Fibroblast of lung (primary cell): ENCODE data around the gene GRM8. TPM values are rescaled to one million over a fixed set of nuclear protein-coding genes. Genes with fewer than 3 reads are reported as not detected.

Experiments
- DNase-seq, 2 donors: peaks; one replicate each; pipeline versions ENCODE4 v3.0.0 to v3.0.0-alpha.2; 2010; ENCODE audit warnings: low read depth in 2 of 2
- H2AFZ ChIP-seq: 2 replicates; pipeline ENCODE4 v1.5.1; 2012; ENCODE audit warnings: low read length, control low read depth, inconsistent platforms
- H3K27ac ChIP-seq: 2 replicates; pipeline ENCODE4 v1.5.1; 2011; ENCODE audit warnings: low read length, control low read depth; ENCODE audit not compliant: insufficient read depth
- H3K27me3 ChIP-seq: 2 replicates; pipeline ENCODE4 v1.5.1; 2011; ENCODE audit warnings: mild to moderate bottlenecking, low read length; ENCODE audit not compliant: control insufficient read depth, insufficient read depth
- H3K36me3 ChIP-seq: 2 replicates; pipeline ENCODE4 v1.5.1; 2011; ENCODE audit warnings: low read length; ENCODE audit not compliant: control insufficient read depth, insufficient read depth
- H3K4me1 ChIP-seq: 2 replicates; pipeline ENCODE4 v1.5.1; 2011; ENCODE audit warnings: low read length; ENCODE audit not compliant: control insufficient read depth, insufficient read depth; ENCODE audit errors: extremely low read depth
- H3K4me2 ChIP-seq: 2 replicates; pipeline ENCODE4 v1.5.1; 2011; ENCODE audit warnings: low read length, control low read depth; ENCODE audit not compliant: insufficient read depth; ENCODE audit errors: extremely low read depth
- H3K4me3 ChIP-seq, 4 experiments: fragments of 200-600 bp in 1 of 4; sonication (generic) in 1 of 4; replicated peaks in 1 of 4; 2 replicates each; pipeline ENCODE4 v1.5.1; 2011 to 2016; ENCODE audit warnings: low read length in 4 of 4, low read depth in 3 of 4, mild to moderate bottlenecking in 3 of 4, control low read depth in 2 of 4, inconsistent platforms in 1 of 4, mixed read lengths in 1 of 4; ENCODE audit not compliant: insufficient read depth in 1 of 4; ENCODE audit errors: control extremely low read depth in 1 of 4
- H3K79me2 ChIP-seq: 2 replicates; pipeline ENCODE4 v1.5.1; 2012; ENCODE audit warnings: mild to moderate bottlenecking, low read length, inconsistent platforms; ENCODE audit not compliant: control insufficient read depth, insufficient read depth
- H3K9ac ChIP-seq: 2 replicates; pipeline ENCODE4 v1.5.1; 2011; ENCODE audit warnings: mild to moderate bottlenecking, low read length, control low read depth; ENCODE audit not compliant: insufficient read depth
- H3K9me3 ChIP-seq: 2 replicates; pipeline ENCODE4 v1.5.1; 2012; ENCODE audit warnings: low read depth, low read length; ENCODE audit not compliant: control insufficient read depth, insufficient read depth
- H4K20me1 ChIP-seq: 2 replicates; pipeline ENCODE4 v1.5.1; 2011; ENCODE audit warnings: low read length; ENCODE audit not compliant: control insufficient read depth, insufficient read depth; ENCODE audit errors: extremely low read depth
- CTCF ChIP-seq, 2 donors: IDR thresholded peaks in 1 of 2; conservative IDR thresholded peaks in 1 of 2; 1 replicate in 1 of 2; 2 replicates in 1 of 2; pipeline ENCODE4 v1.5.1; 2011 to 2012; ENCODE audit warnings: low read length in 2 of 2, control low read depth in 1 of 2, inconsistent platforms in 1 of 2, low read depth in 1 of 2, mild to moderate bottlenecking in 1 of 2
- EZH2 ChIP-seq: IDR thresholded peaks from 2 replicates; pipeline ENCODE4 v1.5.1; 2012; ENCODE audit warnings: low read length, control low read depth, mild to moderate bottlenecking; ENCODE audit errors: missing control alignments
- polyA plus RNA-seq, 2 donors: library from polyadenylated mRNA; depleted of rRNA in 1 of 2; stranded (reverse) in 1 of 2; unstranded in 1 of 2; fragments of >200 nt; gene quantifications; 2 replicates each; pipeline ENCODE4 v1.2.1, GENCODE V29; 2011 to 2012; ENCODE audit warnings: missing spikeins in 1 of 2
- total RNA-seq: library from RNA; depleted of rRNA; stranded (reverse); fragments of >200 nt; gene quantifications from 2 replicates; pipeline ENCODE4 v1.2.1, GENCODE V29; 2014

The GRM8 gene
- total and polyA plus RNA-seq, 2 donors (not counting 1 experiment from before 2014, with no cell fraction given): not detected

DNA sequence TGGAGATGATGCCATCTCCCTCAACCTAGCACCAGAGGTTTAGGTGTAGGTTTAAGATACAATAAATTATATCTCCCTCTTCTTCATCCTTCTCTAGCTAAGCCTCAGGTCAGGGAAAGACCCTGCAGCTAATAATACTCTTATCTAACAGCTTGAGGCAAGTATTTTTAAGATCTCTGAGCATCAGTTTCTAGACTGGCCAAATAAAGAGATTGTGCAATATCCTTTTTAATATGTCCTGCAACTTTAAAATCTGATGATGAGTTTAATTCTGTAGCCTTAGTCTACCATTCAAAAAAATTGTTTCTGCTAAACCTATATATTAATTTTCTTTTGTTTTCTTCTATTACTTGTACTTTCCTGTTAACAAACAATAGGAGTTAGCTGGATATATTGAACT lies 850.8 kb downstream of the GRM8 start:
- Histone ChIP-seq H2AFZ (no peak overlapping the region), H3K4me1 (no peaks in the 10 kb centered on the region), H4K20me1 (no peaks in the 10 kb centered on the region), H3K9me3 (no peaks in the 10 kb centered on the region), H3K79me2 (no peaks in the 10 kb centered on the region), H3K9ac (no peak overlapping the region), H3K4me2 (no peak overlapping the region), H3K27ac (no peak overlapping the region), H3K4me3 (no peak overlapping the region), H3K27me3 (no peaks in the 10 kb centered on the region), H3K36me3 (no peaks in the 10 kb centered on the region)
- TF ChIP-seq EZH2 (no peak), CTCF (conservative IDR thresholded peaks at IDR 0.05 in 1 of 2, IDR thresholded peaks at IDR 0.05 in 1 of 2; ENCODE audit: low read depth in 1 of 2, low read length in 2 of 2) (no peak)
- no peak for DNase-seq

DNA sequence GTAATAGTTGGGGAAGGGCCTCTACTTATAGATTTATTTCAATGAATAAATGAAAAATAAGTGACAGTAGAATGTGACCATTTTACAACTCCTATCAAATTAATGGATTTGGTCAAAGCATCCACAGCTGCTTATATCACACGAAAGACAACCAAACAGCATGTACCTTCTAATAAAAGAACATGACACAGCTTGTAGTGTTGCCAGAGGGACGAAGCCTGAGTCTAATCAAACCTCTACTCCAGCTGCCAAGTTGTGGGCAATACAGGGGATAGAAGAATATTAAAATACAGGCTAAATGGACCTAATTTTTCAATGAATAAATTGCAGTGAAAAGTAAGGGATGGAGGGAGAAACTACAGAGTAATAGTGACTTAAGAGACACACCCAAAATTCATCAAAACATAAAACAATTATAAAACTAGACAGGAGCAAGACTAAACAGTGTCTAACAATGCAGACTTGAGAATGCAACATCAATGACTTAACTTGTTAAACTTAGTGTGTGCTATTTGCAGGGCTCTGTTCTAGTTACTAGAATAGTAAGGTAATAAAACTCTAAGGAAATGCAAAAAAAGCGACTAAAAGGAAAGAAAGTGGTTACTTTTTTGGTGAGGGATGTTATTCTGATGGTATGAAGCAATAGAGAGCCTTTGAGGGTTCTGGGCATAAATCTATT lies 853.8 kb downstream of the GRM8 start:
- no peaks in the 10 kb centered on the region for H3K36me3 ChIP-seq
- DNase-seq: no peak
- H3K27ac ChIP-seq: no peak overlapping the region
- no peaks in the 10 kb centered on the region for H3K27me3 ChIP-seq
- no peaks in the 10 kb centered on the region for H3K79me2 ChIP-seq
- no peaks in the 10 kb centered on the region for H3K4me1 ChIP-seq
- H4K20me1 ChIP-seq: no peaks in the 10 kb centered on the region
- H3K9me3 ChIP-seq: no peaks in the 10 kb centered on the region
- TF ChIP-seq EZH2 (no peak), CTCF (conservative IDR thresholded peaks at IDR 0.05 in 1 of 2, IDR thresholded peaks at IDR 0.05 in 1 of 2; ENCODE audit: low read depth in 1 of 2, low read length in 2 of 2) (no peak)
- H3K4me3 ChIP-seq: no peak overlapping the region
- H3K4me2 ChIP-seq: no peak overlapping the region
- no peak overlapping the region for H3K9ac ChIP-seq
- no peak overlapping the region for H2AFZ ChIP-seq

DNA sequence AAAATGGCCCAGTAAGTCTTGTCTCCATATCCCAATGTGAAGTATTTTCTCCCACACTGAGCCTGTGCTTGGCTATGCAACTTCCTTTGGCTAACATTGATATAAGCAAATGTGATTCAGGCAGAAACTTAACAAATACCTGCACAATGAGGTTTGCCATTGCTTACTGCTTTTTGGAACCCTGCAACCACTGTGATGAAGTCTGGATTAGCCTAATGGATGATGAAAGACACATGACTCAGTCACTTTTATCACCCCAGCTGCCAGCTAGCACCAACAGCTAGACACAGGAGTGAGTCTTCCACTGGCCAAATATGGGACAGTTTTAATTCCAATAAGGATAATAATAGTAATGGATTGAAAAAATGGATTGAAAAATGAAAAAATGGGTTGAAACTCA lies 854.5 kb downstream of the GRM8 start:
- Histone ChIP-seq H3K4me3 (no peak overlapping the region), H3K4me1 (no peaks in the 10 kb centered on the region), H3K36me3 (no peaks in the 10 kb centered on the region), H3K27me3 (no peaks in the 10 kb centered on the region), H3K9ac (no peak overlapping the region), H4K20me1 (no peaks in the 10 kb centered on the region), H2AFZ (no peak overlapping the region), H3K9me3 (no peaks in the 10 kb centered on the region), H3K27ac (no peak overlapping the region), H3K4me2 (no peak overlapping the region), H3K79me2 (no peaks in the 10 kb centered on the region)
- TF ChIP-seq CTCF (conservative IDR thresholded peaks at IDR 0.05 in 1 of 2, IDR thresholded peaks at IDR 0.05 in 1 of 2; ENCODE audit: low read depth in 1 of 2, low read length in 2 of 2) (no peak), EZH2 (no peak)
- no peak for DNase-seq
